ENCODE measurements around the gene LETM1.

The LETM1 gene

DNA sequence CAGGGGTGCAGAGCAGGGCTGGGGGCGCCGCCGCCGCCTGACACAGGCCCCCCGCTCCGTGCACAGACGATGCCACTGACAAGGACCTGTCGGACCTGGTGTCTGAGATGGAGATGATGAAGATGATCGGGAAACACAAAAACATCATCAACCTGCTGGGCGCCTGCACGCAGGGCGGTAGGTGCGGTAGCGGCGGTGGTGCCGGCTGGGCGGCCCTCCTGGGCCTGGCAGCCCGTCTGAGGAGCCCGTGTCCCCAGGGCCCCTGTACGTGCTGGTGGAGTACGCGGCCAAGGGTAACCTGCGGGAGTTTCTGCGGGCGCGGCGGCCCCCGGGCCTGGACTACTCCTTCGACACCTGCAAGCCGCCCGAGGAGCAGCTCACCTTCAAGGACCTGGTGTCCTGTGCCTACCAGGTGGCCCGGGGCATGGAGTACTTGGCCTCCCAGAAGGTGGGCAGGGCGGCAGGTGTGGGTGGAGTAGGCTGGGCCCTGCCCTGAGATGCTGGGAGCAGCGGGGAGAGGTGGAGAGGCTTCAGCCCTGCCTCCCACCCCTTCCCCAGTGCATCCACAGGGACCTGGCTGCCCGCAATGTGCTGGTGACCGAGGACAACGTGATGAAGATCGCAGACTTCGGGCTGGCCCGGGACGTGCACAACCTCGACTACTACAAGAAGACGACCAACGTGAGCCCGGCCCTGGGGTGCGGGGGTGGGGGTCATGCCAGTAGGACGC lies 50.3 kb downstream of the LETM1 start:
- DNase-seq, result no peak

DNA sequence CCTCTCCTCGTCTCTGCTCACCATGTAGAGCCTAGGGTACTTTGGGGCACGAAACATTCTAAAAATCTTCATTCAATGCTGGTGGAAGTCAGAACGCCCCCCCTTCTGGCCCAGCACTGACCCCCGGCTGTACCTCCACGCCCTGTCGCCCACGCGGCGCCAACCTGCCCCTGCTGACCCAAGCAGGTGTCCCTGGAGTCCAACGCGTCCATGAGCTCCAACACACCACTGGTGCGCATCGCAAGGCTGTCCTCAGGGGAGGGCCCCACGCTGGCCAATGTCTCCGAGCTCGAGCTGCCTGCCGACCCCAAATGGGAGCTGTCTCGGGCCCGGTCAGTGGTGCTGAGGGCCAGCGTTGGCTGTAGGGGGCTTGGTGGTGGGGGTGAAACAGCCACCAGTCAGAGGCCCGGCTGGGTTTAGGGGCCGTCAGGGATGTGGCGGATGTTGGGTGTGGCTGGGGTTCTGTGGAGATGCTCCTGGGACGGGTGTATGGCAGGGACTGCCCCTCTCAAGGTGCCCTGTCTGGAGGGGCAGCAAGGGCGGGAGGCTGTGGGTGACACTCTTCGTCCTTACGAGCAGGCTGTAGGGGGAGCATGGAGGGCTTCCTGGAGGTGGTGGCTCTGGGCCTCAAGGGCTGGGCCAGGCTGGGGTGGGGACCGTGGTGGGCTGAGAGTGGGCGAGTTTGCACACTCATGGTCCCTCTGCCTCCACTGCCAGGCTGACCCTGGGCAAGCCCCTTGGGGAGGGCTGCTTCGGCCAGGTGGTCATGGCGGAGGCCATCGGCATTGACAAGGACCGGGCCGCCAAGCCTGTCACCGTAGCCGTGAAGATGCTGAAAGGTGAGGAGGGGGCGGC lies 51.1 kb downstream of the LETM1 start:
- no peak for DNase-seq

DNA sequence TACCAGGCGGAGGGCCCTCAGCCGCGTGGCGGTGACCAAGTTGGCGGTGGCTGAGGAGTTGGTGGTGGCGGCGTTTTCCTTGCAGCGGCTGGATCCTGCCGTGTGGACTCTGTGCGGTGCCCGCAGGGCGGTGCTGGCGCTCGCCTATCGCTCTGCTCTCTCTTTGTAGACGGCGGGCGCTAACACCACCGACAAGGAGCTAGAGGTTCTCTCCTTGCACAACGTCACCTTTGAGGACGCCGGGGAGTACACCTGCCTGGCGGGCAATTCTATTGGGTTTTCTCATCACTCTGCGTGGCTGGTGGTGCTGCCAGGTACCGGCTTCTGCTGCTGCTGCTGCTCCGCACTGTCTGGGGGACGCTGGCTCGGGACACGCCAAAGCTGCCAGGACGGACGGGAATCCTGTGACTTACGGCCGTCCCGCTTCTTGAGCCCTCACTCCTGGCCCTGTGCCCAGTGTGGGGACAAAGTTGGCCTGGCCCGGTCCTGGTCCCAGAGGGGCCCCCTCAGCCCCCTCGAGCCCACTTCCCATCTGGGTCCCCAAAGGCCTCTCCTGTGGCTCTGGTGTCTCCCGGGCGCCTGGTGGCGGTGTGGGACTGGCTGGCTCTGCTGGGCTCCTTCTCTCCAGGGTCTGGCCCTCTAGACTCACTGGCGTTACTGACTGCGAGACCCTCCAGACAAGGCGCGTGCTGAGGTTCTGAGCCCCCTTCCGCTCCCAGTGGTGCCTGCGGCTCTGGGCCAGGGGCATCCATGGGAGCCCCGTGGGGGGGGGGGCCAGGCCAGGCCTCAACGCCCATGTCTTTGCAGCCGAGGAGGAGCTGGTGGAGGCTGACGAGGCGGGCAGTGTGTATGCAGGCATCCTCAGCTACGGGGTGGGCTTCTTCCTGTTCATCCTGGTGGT lies 52.2 kb downstream of the LETM1 start:
- DNase-seq, result no peak

DNA sequence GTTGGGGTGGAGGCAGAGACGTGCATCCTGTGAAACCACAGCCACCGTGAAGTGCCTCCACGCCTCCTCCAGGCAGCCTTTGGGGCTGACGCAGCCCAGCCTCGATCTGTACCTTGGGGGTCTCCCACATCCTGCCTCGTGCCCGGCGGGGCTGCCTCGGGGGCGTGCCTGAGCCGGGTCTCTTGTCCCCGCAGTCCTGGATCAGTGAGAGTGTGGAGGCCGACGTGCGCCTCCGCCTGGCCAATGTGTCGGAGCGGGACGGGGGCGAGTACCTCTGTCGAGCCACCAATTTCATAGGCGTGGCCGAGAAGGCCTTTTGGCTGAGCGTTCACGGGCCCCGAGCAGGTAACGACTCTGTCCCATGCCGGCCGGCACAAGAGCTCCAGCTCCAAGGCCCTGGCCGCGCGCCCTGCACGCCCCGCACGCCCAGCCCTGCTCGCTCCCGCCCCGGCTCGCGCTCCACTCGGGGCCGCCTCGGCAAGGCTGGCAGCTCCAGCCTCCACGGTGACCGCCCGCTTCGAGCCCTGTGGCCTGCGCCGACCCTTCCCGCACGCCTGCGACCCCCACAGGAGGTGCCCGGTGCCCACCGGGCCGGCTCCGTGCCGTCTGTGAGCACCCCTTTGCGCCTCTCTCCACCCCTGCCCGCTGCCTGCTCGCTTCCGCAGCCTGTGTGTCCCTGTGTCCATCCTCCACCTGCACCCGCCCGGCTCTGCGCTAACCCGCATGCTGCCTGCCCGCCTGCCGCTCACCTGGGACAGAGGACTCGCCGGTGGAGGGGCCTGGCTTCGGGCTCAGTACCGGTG lies 53.0 kb downstream of the LETM1 start:
- DNase-seq, result no peak

DNA sequence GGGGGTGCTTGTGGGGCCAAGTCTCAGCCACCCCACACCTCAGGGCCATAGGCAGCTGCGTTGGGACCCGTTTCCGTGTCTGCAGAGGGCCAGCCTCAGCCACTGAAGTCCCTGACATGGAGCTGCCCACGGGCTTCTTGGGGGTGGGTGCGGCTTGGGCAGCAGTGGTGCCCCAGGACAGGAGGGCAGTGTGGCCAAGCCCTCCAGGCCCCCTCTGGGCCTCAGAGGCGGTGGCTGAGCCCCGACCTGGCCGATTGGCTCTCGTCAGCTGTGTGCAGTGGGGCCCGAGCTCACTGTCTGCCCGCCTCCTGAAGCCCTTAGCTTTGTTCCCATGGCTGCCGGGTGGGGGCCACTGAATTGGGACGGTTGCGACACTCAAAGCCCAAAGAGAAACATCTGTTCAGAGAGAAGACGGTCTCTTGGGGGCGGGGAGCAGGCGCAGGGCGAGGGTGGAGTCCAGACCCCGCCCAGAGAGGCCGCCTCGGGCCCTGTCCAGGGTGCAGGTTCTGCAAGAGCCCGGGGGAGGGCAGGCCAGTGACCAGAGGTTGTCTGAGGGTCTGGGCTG lies 53.7 kb downstream of the LETM1 start:
- no peak for DNase-seq

DNA sequence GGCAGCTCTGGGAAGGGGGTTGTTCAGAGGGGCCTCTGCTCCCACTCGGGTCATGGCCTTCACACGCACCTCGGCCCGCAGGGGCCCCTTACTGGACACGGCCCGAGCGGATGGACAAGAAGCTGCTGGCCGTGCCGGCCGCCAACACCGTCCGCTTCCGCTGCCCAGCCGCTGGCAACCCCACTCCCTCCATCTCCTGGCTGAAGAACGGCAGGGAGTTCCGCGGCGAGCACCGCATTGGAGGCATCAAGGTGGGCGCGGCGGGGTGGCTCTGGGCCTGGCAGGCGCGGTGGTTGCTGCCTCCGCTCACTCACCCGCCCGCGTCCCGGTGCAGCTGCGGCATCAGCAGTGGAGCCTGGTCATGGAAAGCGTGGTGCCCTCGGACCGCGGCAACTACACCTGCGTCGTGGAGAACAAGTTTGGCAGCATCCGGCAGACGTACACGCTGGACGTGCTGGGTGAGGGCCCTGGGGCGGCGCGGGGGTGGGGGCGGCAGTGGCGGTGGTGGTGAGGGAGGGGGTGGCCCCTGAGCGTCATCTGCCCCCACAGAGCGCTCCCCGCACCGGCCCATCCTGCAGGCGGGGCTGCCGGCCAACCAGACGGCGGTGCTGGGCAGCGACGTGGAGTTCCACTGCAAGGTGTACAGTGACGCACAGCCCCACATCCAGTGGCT lies 54.5 kb downstream of the LETM1 start:
- no peak for DNase-seq

DNA sequence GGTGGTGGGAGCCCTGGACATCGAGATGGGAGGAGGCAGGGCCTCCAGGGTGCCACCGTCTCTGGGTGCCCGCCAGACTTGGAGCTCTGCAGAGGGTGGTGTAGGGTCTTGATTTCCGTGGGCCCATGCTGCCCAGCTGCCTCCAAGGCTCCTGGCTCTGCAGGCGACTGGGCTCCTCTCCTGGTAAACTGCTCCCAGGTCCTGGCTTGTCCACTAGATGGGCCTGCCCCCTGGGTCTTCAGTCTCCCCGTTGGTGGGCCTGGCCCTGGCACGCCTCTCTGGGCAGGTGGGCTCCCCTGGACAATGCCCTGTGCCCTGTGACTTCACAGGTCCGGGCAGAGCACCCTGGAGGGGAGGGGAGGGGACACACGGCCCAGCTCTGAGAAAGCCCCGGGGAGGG lies 55.2 kb downstream of the LETM1 start:
- no peak for DNase-seq

DNA sequence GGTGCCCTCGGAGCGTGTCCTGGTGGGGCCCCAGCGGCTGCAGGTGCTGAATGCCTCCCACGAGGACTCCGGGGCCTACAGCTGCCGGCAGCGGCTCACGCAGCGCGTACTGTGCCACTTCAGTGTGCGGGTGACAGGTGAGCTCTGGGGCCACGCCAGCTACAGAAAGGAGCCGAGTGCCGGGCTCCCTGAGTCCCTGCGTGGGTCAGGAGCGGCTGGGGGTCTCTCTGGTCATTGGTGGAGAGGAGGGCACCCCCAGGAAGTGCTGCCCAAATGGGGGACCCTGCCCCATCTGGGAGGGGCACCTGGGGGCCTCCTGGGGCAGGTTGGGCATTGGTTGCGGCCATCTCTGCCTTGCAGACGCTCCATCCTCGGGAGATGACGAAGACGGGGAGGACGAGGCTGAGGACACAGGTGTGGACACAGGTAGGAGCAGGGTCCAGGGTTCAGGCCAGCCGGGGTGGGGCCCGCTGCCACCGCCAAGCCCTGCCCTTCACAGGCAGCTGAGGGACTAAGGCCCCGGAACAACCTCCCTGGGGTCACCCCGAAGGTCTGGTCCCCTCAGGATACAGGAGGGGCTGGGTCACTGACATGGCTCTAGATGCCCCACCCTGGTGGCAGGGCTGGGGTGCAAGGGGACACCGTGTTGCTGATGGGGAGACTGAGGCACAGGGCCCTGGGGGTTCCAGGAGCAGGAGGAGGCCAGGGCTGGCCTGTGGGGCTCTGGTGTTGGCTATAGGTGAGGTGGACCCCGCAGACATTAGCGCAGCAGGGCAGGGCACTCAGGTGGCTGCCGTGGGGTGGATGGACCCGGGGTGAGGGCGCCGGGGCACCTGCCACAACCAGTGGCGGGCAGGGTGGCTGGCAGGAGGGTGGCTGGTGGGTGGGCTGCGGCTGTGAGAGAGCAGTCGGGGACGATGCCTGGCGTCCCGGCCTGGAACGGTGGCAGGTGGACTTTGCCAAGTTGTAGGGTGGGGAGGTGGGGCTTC lies 56.3 kb downstream of the LETM1 start:
- DNase-seq, result no peak

DNA sequence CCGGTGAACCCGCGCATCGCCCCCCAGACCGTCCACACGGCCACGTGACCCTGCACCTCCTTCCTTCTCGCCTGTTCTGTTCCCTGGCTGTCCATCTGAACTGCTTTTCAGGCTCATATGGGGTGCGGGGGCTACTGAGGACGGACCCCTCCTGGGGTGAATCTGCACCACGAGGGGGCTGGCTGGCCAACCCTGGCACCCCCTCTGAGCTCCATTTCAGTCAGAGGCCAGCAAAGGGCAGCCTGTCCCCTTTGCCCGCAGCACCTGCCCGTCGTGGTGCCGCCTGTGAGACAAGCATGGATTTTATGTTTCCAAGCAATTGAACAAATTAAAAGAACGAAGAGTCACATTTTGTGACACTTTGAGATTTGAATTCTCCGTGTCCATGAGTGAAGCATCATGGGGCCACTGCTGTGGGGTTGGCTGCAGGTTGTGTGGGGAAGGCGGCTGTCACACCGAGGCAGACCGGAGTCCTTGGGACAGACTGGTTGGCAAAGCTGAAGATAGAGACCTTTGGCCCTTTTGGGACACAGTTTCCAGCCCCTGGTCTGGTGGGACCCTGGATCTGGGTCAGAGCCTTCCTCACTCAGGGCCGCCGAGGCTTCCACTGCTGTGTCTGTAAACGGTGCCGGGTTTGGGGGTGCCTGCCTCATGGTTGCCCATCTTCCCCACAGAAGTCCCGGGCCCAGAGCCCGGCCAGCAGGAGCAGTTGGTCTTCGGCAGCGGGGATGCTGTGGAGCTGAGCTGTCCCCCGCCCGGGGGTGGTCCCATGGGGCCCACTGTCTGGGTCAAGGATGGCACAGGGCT lies 57.2 kb downstream of the LETM1 start:
- no peak for DNase-seq

DNA sequence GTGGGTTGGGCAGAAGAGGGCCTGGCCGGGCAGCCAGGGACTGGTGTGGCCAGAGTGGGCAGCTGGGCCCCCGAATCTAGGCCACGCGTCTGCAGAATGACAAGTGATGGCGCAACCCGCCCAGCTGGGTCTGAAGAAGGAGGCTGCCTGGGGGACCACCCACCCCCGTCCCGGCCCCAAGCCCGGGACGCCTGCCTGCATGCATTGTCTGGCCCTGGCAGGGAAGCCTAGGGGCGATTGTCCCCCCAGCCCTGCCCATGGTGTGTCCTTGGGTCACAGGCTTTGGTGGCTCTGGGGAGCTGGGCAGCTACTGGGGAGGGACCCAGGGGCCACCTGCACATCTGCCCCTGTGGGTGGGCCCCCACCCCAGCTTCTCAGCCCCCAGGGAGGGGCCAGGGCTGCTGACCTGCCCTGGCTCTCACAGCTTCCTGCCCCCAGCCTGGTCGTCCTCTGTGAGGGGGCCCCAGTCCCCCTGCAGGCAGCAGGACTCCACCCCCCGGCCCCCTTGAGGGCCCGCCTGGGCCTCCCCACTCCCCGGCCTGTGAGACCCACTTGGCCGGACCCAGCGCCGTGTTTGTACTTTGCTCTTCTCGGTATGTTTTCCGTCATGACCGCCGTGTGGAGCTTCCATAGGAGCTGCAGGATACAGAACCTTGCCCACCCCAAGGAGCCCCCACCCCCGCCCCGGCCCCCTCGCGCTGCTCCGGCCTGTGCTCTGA lies 57.9 kb downstream of the LETM1 start:
- DNase-seq, result no peak

DNA sequence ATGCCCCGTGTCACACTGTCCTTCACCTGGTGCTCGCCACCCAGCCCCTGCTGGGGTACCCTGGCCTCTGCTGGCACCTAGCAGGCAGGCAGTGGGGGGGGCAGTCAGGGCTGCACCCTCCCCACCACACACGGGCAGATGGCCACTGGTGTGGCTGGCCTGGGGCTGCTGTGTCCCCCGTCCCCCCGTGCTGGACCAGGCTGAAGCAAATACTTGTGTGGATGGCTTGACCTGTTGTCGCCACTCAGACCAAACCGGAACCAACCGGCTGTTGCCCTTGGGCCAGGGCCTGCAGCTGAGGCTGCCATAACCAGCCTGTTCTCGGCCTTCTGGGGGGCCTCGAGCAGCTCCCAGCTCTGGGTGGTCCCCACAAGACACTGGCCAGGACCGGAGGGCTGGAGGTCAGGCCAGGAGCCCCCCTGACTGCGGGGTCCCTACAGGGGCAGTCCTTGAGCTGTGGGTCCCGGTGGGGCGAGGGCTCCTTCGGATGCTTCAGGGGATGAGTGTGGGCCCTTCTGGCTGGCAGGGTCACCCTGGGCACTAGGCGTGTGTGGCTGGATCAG lies 58.6 kb downstream of the LETM1 start:
- no peak for DNase-seq

DNA sequence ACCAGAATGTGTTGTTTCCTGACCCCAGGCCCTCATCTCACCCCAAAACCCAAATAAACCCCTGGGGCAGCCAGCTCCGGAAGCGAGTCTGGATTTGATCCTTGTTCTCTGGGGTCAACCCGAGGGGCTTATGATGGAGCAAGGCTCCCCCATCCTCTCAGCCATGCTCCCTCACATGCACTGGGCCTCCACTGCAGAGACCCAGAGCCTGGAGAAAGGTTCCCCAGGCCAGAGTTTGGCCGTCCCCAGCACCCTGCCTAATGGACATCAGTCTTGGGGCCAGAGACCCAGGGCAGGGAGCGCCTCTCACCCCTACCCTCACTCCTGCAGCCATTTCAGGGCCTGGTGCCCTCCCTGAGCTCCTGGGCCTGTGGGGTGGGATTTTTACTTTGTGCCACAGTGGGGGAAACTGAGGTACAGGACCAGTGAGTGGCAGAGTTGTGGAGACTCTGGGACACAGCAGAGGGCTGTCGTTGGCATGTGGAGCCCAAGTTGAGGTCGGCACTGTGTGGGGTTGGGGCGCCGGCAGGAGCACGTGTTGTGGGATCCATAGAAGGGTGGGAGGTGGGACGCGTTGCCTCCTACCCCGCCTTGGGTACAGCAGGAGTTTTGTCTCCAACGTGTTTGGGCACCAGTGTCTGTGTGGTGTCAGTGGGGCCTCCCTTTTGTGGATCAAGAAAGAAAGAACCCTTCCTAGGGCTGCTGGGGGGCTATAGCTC lies 59.3 kb downstream of the LETM1 start:
- no peak for DNase-seq

DNA sequence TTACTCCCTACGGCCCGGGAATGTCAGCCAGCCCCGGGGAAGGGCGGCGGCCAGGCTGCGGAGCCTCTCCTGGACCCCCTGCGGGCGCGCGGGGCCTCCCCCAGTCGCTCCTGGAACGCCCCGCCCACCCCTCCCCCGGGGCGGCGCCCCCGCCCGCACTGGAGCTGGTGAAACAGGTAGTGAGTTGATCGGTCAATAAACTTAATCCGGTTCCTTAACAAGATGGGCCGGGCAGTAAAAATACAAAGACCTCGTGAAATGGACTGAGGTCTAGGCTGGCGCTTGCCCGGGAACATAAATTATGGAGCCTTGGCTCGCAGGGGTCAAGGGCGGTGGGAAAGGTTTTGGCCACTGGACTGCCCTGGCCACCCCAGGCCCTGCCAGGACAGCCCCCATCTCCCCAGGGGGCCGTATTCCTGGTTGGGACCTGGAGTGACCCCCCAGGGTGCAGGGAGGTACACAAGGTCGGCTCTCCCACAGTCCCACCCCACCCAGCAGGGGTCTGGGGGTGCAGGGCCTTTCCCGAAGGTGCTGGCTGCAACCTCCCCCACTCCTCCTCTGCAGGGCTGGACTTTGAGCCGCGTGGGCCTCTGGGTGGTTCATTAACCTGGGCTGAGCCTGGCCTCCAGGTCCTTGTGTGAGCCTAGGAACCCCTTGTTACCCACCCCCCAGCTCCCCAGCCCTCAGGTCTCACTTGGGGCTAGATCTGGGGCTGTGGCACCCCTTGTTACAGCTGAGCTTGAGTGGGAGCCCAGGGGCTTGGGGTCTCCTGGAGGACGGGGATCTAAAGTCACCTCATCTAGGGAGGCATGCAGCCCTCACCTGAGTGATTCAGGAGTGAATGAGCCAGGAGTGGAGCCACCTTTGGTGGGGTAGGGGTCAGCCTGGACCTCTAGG lies 60.4 kb downstream of the LETM1 start:
- DNase-seq, result no peak

DNA sequence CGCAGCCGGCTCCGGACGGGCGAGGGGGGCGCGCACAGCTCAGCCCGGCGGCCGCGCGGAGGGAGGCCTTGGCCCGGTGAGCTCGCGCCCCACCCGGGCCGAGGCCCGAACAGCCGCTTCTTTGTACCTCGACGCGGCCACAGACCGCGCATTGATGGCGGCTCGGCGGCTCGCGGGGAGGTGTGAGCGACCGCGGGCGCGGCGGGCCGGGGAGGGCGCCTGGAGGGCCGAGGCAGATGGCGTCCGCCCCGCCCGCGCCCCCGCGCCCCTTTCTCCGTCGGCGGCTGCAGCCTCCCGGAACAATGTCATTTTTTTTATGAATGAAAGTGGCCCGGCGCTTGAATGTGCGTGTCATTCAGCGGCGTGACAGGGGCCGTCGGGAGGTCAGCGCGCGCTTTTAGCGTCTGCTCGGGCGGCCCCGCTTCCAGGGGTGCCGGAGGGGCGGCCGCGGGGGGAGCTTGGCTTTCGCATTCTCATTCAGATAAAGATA lies 61.1 kb downstream of the LETM1 start:
- no peak for DNase-seq

DNA sequence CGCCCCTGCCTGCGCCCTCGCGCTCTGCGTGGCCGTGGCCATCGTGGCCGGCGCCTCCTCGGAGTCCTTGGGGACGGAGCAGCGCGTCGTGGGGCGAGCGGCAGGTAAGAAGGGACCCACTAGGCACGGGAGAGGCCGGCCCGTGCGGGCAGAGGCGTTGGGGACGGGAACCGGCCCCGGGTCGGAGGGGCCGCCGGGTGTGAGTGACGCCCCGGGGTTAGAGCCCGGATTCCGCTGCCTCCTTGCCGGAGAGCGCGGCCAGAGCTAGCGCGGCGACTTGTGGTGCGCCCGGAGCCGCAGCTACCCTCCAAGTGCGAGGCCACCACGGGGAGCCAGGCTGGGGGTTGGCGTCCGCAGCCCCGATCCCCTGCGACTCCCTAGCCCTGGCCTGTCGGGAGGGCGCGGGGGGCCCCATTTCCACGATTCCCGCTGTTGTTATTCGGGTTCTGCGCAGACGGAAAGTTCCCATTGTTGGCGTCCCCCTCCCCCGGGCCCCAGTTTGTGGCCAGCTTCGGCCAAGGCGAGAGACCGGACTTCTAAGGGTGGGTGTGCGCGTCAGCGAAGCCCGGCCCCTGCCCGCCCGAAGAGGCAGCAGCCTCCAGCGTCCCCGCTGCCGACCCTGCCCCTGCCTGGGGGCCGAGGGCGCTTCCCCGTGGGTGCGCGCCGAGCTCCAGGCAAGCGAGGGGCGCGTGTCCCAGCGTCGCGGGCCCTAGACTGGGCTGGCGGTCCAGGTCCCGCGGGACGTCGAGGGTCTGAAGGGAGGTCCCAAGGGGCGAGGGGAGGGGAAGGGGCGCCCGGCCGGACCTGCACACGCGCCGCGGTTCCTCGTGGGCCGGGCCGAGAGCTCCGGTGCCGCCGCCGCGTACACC lies 61.8 kb downstream of the LETM1 start:
- peak; percentile 12 for DNase-seq
